H1 (cell line): Measurements from ENCODE around the gene VWCE. TPM values are rescaled to one million over a fixed set of nuclear protein-coding genes. Genes with fewer than 3 reads are reported as not detected.
A peak's percentile ranks its signal among the peaks of the same experiment; 100 is the strongest.

Source experiments
- CBX5 ChIP-seq: fragments of 300-800, 300-1000 bp; sonication (generic); IDR thresholded peaks from 2 replicates; pipeline ENCODE4 v1.7.1; 2016; ENCODE audit warnings: antibody characterized with exemption, low read length, low read depth
- CEBPB ChIP-seq: IDR thresholded peaks from 2 replicates; pipeline ENCODE4 v1.6.1; 2012; ENCODE audit warnings: low read depth, low read length
- CHD7 ChIP-seq: fragments of 300-600 bp; sonication (generic); IDR thresholded peaks from 2 replicates; pipeline ENCODE4 v1.7.1; 2012; ENCODE audit warnings: low read length, moderate library complexity, mild to moderate bottlenecking, inconsistent platforms; ENCODE audit not compliant: insufficient replicate concordance
- HDAC6 ChIP-seq: IDR thresholded peaks from one replicate; pipeline ENCODE4 v1.7.1; 2012; ENCODE audit warnings: low read depth, mild to moderate bottlenecking, inconsistent platforms, low read length, moderate library complexity
- KDM4A ChIP-seq: IDR thresholded peaks from one replicate; pipeline ENCODE4 v1.7.1; 2012; ENCODE audit warnings: low read depth, mild to moderate bottlenecking, moderate library complexity, low read length, inconsistent platforms; ENCODE audit not compliant: severe bottlenecking
- MAFK ChIP-seq: IDR thresholded peaks from 2 replicates; pipeline ENCODE4 v1.6.1; 2012; ENCODE audit warnings: low read depth, mild to moderate bottlenecking, improper control_type of control experiment, low read length
- MAX ChIP-seq: IDR thresholded peaks from 2 replicates; pipeline ENCODE4 v1.6.1; 2012; ENCODE audit warnings: inconsistent platforms
- SP1 ChIP-seq: IDR thresholded peaks from 2 replicates; pipeline ENCODE4 v1.6.1; 2011; ENCODE audit warnings: low read depth, low read length
- TAF1 ChIP-seq: IDR thresholded peaks from 2 replicates; pipeline ENCODE4 v1.6.1; 2011; ENCODE audit warnings: mild to moderate bottlenecking, low read depth, low read length
- TBP ChIP-seq: IDR thresholded peaks from 2 replicates; pipeline ENCODE4 v1.6.1; 2011; ENCODE audit warnings: low read depth, low read length, improper control_type of control experiment
- polyA plus RNA-seq, 7 experiments: library from polyadenylated mRNA; depleted of rRNA in 3 of 7; stranded (reverse) in 5 of 7; unstranded in 2 of 7; fragments of >200 nt in 5 of 7; fragments of 200-250 nt in 2 of 7; gene quantifications; 1 replicate in 5 of 7; 2 replicates in 1 of 7; 4 replicates in 1 of 7; pipeline versions ENCODE4 v1.2.1 to v1.2.3, GENCODE V29; 2011 to 2013; ENCODE audit warnings: missing spikeins in 2 of 7, mixed read lengths in 2 of 7
- total RNA-seq: library from RNA; stranded (reverse); fragmentation: NEBNext Ultra II Directional; extraction: Animal tissue kit (Norgen Biotek cat#: 25700); gene quantifications from 2 replicates; pipeline ENCODE4 v1.2.1, GENCODE V29; 2021

Gene VWCE
- total and polyA plus RNA-seq, 2 of the 8 experiments (the other 6 are each of a cell fraction or from before 2014, with no cell fraction given), result 9.5 to 12.3 TPM

- TF ChIP-seq CEBPB (no peak), SP1 (no peak), TAF1 (peak; percentile 45; the same call in 1 of the 2 replicates), CHD7 (no peak), HDAC6 (no peak), MAFK (no peak), KDM4A (peak; percentile 95), CBX5 (no peak), TBP (0 out of 2 replicates have a peak, but pooled peaks have one; percentile 48), MAX (peak; percentile 52; the same call in 1 of the 2 replicates)
Observed at GRCh38 chr11:61294717-61295595, at the start of gene VWCE (continued).
